ENCODE measurements around the gene SLC12A4. TPM values are rescaled to one million over a fixed set of nuclear protein-coding genes. Genes with fewer than 3 reads are reported as not detected.
A peak's percentile ranks its signal among the peaks of the same experiment; 100 is the strongest.

SLC12A4 gene
- total and polyA plus RNA-seq, 2 of the 13 experiments (the other 11 are each of a cell fraction or from before 2014, with no cell fraction given) = 65.1 to 84.3 TPM

GRCh38 chr16:67943256-67943618, 25.2 kb downstream of the SLC12A4 start (continued):
- TF ChIP-seq KIAA2018 (CRISPR knock-in tag; IDR thresholded peaks at IDR 0.05; ENCODE audit: borderline replicate concordance) = 0 out of 2 replicates have a peak, but pooled peaks have one; percentile 31
- TF ChIP-seq ESRRA (CRISPR knock-in tag; IDR thresholded peaks at IDR 0.05; ENCODE audit: low read depth) = peak; percentile 95
- TF ChIP-seq ZNF790 (CRISPR knock-in tag; IDR thresholded peaks at IDR 0.05; ENCODE audit: borderline replicate concordance) = no peak
- no peak for TF ChIP-seq SP140L (CRISPR knock-in tag; IDR thresholded peaks at IDR 0.05; ENCODE audit: borderline replicate concordance)
- TF ChIP-seq DZIP1 (CRISPR knock-in tag; IDR thresholded peaks at IDR 0.05) = 0 out of 2 replicates have a peak, but pooled peaks have one; percentile 13
- peak; percentile 81 for TF ChIP-seq ZNF281 (CRISPR knock-in tag; IDR thresholded peaks at IDR 0.05; ENCODE audit: borderline replicate concordance)
- no peak for TF ChIP-seq ZNF567 (CRISPR knock-in tag; IDR thresholded peaks at IDR 0.05; ENCODE audit: borderline replicate concordance)
- TF ChIP-seq ZNF224 (CRISPR knock-in tag; IDR thresholded peaks at IDR 0.05) = 0 out of 2 replicates have a peak, but pooled peaks have one; percentile 2
- peak; percentile 78; the same call in 1 of the 2 replicates for TF ChIP-seq ZBTB42 (CRISPR knock-in tag; IDR thresholded peaks at IDR 0.05)
- no peak for TF ChIP-seq TAF15 (IDR thresholded peaks at IDR 0.05; ENCODE audit: low read depth, low read length, poor library complexity, severe bottlenecking)
- TF ChIP-seq CHD4 (IDR thresholded peaks at IDR 0.05; ENCODE audit: borderline replicate concordance, low read length) = peak; percentile 84
- TF ChIP-seq ZNF800 (CRISPR knock-in tag; IDR thresholded peaks at IDR 0.05) = 0 out of 2 replicates have a peak, but pooled peaks have one; percentile 18
- TF ChIP-seq SRSF4 (IDR thresholded peaks at IDR 0.05; ENCODE audit: low read depth, low read length, poor library complexity, severe bottlenecking) = no peak
